Stimulated activated naive CD8-positive, alpha-beta T cell treated with anti-CD3 and anti-CD28 coated beads, Interleukin-15, Interleukin-2, amounts not matched to agents 100 U/mL and 50 U/mL, for 24 hours (primary cell): ENCODE data around the gene SLC15A2.
A peak's percentile ranks its signal among the peaks of the same experiment; 100 is the strongest.
"Not testable (repeated sequence)": the region's sequence is repeated elsewhere in the genome, so short reads cannot be mapped to it uniquely, and the experiment has no call there.

Experiments
- ATAC-seq: fragments of 150-1000 bp; cut with Tn5 transposase; one replicate; pipeline ENCODE4 v1.10.0; 2021
- DNase-seq: peaks from one replicate; pipeline ENCODE4 v3.0.0; 2021

The SLC15A2 gene

DNA sequence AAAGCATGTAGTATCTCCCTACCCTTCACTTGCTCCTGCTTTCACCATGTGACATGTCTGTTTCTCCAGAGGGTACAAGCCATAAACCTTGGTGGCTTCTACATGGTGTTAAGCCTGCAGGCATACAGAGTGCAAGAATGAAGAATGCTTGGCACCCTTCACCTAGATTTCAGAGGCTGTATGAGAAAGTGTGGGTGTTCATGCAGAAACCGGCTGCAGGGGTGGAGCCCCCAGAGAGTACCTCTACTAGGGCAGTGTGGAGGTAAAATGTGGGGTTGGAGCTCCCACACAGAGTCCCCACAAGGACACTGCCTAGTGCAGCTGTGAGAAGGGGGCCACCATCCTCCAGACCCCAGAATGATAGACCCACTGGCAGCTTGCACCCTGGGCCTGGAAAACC lies 32.2 kb downstream of the SLC15A2 start:
- ATAC-seq (no peak), DNase-seq (no peak)

DNA sequence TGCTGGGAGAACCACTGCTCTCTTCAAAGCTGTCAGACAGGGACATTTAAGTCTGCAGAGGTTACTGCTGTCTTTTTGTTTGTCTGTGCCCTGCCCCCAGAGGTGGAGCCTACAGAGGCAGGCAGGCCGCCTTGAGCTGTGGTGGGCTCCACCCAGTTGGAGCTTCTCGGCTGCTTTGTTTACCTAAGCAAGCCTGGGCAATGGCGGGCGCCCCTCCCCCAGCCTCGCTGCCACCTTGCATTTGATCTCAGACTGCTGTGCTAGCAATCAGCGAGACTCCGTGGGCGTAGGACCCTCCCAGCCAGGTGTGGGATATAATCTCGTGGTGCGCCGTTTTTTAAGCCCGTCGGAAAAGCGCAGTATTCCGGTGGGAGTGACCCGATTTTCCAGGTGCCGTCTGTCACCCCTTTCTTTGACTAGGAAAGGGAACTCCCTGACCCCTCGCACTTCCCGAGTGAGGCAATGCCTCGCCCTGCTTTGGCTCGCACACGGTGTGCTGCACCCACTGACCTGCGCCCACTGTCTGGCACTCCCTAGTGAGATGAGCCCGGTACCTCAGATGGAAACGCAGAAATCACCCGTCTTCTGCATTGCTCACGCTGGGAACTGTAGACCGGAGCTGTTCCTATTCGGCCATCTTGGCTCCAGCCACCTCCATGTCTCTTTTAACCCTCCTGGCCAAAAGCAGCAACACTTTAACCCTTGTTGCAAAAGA lies 44.1 kb downstream of the SLC15A2 start:
- not testable (repeated sequence) for DNase-seq, ATAC-seq

DNA sequence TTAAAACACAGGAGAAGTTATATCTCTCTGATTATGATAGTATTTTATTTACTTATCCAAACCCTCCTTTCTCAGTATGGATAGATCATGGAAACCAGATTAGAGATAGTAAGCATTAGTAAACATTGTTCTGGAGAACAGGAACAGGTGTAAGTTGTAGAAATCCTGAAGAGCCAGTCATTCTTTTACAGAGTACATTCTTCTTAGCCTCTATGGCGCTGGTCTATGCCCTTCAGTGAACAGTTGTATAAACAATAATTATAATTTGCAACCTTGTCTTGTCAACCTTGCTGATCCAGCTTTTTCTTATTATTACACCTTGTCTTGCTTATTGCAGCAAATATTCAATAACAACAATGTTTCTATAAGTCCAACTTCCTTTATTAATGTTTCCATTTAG lies 47.4 kb downstream of the SLC15A2 start:
- ATAC-seq (no peak), DNase-seq (no peak)

DNA sequence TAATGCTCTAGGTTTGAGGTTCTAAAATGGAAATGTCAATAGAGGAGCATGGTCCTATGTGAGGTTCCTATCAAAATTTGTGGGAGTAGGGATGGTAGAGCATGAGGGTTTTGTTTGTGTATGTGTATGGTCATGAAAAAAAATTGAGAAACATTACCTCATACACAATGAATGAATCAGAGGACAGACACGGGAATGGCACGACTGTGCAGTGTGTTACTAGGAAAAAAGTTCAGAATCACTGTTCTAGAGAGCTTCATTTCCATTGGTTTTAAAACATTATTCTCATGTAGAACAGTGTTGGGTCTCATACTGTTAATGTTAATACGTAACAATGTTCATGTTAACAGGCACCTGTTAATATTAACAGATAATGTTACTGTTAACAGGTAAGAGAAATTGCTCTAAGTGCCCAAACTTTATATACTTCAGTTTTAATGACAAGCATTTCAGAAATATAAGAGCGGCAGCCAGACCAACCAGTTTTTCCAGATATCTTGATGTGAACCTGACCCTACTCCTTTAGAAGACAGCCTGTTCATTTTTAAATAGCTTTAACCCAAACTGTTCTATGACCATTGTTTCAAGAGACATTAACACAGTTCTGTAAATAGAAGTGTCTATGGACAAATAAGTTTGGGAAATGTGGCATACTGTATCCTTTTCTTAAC lies 48.0 kb downstream of the SLC15A2 start:
- ATAC-seq (no peak), DNase-seq (no peak)

DNA sequence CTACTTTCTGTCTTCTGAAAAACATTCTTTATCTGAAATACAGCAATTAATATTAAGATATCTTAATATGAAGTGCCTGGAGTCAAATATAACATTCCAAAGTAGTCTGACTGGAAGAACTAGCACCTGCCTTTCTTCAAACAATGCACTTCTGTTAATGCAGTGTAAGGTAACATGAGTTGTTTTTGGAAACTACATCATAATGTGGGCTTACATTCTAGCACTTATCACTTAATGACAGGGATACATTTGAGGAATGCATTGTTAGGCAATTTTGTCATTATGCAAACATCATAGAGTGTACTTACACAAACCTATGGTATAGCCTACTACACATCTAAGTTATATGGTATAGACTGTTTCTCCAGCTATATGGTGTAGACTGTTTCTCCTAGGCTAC lies 49.2 kb downstream of the SLC15A2 start:
- DNase-seq (no peak), ATAC-seq (no peak)

DNA sequence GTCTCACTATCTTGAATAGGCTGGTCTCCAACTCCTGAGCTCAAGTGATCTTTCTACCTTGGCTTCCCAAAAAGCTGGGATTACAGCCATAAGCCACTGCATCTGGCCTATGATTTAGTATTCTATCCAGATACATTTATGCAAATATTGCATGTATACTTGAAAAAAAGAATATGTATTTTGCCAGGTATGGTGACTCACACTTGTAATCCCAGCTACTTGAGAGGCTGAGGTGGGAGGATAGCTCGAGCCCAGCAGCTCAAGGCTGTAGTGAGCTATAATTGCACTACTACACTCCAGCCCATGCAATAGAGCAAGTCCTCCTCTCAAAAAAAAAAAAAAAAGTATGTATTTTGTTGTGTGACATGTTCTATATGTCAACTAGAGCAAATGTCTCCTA lies 54.4 kb downstream of the SLC15A2 start:
- DNase-seq (no peak), ATAC-seq (no peak)

DNA sequence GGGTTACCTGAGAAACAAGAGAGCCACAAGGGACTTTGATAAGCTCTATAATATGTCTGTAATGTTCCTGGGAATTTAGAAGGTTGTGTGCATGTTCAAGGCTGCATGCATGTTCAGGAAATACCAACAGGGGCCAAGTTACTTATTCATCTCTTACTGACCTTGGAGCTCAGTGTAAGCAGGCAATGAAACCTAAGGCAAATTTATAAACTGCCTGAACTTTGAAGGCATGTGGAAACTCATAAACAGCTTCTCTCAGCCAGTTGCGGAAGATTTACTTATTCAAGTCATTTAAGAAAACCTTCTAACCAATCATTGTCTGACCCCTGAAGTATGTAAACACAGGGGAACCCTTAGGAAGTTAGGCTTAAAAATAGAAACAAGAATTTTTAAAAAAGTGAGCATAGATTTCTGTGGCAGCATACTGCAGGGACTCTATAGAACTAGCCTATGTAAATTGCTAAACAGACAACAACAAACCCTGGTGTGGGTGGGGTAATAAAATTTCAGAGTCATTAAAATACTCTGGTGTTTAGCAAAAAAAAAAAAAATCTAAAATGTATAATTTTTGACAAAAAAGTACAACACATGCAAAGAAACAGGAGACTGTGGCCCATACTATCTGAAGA lies 57.2 kb downstream of the SLC15A2 start:
- no peak for DNase-seq
- ATAC-seq, result no peak

DNA sequence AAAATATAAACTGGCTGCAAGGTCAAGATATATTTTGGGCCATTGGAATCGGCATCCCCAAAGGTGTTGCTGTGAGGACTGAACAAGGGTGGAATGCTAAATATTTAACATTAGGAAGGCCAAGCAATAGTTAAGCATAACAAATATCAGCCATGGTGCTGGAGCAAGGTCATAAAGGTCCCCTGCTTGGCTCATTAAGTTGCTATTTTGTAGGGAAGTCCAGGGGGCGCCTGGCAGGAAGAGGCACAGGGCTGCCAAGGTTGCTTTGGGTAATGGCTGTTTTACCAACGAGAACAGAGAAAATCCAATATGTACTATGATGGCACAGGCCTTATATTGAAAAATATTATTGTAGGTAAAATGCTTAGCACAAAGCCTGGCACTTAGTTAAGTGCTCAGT lies 62.2 kb downstream of the SLC15A2 start:
- ATAC-seq (no peak), DNase-seq (no peak)

DNA sequence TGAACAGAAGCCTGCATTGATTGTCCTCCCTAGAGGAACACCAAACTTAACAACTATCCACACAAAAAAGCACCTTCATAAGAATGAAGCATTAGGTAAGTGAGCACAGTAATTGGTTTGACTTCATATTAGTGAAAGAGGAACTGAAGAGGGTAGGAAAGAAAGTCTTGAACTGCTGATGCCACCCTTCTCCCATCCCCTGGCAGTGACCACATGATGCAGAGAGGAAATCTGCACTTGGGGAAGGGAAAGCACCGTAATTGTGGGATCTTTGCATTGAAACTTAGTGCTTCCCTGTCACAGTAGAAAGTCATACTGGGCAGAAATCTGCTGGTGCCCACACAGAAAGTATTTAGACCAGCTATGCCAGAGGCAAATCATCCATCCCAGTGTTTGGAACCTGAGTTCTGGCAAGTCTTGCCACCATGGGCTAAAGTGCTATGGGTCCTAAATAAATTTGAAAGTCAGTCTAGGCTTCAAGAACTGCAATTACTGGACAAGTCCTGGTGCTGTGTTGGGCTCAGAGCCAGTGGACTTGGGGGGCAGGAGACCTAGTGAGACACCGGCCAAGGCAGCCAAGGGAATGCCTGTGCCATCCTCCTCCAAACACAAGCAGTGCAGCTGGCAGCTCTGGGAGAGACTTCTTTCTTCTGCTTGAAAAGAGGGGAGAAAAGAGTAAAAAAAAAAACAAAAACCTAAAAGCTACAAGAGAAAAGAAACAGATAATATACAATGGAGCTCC lies 63.6 kb downstream of the SLC15A2 start:
- ATAC-seq (no peak), DNase-seq (no peak)

DNA sequence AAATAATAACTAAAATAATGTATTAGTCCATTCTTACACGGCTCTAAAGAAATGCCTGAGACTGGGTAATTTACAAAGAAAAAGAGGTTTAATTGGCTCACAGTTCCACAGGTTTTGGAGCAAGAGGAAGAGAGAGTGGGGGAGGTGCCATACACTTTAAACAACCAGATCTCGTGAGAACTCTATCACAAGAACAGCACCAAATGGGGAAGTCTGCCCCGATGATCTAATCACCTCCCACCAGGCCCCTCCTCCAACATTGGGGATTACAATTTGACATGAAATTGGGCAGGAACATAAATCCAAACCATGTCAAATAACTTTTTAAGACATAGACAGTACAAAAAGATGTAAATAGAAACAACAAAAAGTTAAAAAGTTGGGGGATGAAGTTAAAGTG lies 64.6 kb downstream of the SLC15A2 start:
- DNase-seq, result no peak
- ATAC-seq, result no peak

DNA sequence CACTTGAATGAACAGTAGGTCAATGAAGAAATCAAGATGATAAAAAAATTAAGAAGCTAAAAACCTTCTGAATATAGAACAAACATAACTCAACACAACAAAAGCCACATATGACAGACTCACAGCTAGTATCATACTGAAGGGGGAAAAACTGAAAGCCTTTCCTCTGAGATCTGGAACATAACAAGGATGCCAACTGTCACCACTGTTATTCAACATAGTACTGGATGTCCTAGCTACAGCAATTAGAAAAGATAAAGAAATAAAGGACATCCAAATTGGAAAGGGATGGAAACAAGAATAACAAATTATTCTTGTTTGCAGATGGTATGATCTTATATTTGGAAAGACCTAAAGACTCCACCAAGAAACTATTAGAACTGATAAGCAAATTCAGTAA lies 67.1 kb downstream of the SLC15A2 start:
- DNase-seq (no peak), ATAC-seq (no peak)

DNA sequence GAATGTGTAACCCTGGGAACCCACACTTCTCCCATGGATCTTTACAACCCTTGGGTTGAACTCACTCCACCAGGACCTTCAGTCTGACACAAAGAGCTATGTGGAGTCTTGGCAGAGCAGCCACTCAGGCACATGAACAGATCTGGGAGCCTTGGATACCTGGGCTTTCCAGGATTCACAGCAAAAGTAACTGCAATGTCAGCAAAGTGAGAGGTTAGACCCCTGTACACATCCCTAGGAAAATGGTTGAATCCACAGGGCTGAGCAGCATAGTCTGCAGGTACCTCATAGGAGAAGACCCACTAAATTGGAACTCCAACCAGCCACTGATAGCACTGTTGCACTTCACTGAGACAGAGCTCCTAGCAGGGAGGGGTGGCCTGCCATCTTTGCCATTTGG lies 68.2 kb downstream of the SLC15A2 start:
- no peak for ATAC-seq
- no peak for DNase-seq

DNA sequence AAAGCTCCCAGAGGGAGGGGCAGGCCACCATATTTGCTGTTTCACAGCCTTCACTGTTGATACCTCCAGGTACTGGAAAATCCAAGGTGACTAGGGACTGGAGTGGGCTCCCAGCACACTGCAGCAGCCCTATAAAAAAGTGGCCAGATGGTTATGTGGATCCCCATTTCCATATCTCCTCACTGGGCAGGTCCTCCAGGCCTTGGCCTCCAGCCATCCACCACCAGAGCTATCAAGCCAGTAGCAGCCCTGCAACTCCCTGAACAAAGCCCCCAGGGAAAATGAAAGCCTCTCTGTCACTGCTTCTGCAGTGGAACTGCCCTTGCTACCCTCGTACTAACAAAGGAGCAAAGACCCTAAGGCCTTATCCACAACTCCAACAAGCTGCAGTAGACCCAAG lies 69.4 kb downstream of the SLC15A2 start:
- ATAC-seq, result no peak
- no peak for DNase-seq

DNA sequence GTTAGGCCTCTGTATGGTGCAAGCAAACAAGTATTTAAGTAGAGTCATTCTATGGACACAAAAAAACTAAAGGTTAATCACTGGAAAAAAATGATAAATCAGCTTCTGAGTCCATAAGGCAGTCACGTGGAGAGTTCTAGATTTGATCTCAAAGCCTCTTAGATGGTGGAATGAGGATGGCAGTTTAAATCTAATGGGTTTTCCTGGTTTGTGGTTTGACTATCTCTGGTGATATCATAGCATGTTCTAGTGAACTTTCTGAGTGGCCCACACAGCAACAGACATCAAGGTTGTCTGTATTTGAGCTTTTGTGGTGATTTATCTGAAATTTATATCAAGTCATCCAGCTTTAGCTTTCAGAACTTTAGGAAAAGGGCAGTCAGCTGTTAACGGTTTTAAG lies 75.4 kb downstream of the SLC15A2 start:
- DNase-seq, result no peak
- ATAC-seq, result peak; percentile 61

DNA sequence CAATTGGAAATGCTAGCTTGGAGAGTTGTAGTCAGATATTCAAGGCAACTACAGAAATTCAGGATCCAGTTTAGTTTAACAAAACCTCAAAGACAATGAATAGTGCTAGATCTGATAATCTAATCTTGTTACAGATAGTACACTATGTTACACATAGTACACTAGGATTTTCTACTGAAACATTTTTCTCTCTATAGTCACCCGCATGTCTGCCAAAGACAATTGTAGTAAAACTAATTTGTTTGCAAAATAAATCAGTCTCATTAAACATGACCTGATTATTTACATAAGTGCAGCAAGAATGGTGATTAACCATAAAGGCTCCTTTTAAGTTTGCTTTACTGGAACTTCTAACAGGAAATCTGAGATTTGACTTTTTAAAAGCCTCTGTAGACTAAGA lies 75.8 kb downstream of the SLC15A2 start:
- ATAC-seq (no peak), DNase-seq (no peak)

DNA sequence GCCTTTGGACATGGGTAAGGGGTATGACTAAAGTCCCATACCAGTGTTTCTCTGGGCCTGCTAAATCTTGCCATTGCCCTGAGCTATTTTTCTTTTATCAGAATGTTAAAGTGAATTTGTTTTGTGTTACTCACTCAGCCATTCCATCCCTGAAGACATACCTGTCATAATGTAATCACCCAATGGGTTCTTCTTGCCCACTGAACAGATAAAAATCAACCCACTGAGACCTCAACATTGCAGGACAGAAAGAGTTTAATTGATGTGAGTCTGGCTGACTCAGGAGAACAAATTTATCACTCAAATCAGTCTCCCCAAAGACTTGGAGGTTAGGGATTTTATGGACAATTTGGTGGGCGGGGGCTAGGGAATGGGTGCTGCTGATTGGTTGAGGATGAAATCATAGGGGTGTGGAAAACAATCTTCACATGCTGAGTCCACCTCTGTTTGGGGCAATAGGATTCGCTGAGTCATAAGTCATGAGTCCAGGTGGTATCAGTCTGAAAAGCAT lies 80.5 kb downstream of the SLC15A2 start:
- no peak for DNase-seq
- ATAC-seq, result no peak

DNA sequence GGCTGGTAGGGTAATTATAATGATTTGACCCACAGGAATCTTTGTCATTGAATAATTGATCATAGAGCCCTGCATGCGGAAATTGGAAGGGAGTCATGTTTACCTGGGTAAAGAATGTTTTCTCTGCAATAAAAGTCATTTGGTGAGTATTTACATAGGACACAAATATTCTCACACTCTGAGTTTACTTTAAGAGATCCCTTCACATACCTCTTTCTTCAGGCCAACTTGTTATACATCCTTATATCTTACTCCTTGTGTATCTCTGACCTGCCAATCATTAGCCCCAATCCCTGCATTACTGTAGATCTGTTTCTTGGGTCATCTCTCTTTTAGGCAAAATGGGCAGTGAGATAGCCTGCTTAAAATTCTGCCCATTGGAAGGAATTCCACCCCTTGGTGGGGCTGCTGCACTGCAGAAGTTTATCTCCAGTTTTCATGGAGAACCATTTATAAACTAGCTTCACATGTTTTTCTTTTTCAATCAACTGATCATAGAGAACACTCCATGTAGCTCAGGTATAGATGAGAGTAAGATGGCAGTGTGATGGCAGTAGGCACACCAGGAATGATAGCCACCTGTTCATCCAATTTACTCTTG lies 81.6 kb downstream of the SLC15A2 start:
- ATAC-seq, result no peak
- DNase-seq, result no peak

DNA sequence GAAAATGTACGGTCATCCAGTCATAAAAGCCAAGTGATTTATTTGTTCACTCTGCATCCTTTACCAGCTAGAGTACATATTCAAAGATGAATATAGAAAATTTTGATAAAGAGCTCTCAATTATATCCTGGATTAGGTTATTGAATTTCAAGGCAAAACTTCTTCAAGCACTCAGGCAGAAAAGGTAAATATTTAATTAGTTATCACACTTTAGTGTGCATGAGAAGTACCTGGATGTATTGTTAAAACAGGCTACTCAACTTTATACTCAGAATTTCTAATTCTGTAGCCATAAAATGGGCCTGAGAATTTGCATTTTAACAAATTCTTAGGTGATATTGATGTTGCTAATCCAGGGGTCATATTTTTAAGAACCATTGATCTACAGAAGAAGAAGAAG lies 82.5 kb downstream of the SLC15A2 start:
- no peak for ATAC-seq
- no peak for DNase-seq

DNA sequence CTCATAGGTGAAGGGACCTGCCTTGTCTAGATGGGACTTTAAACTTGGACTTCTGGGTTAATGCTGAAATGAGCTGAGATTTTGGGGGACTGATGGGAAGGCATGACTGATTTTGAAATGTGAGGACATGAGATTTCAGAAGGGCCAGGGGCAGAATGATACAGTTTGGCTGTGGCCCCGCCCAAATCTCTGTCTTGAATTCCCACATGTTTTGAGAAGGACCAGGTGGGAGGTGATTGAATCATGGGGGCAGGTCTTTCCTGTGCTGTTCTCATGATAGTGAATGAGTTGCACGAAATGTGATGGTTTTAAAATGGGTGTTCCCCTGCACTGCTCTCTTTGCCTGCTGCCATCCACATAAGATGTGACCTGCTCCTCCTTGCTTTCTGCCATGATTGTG lies 85.0 kb downstream of the SLC15A2 start:
- DNase-seq (no peak), ATAC-seq (no peak)

DNA sequence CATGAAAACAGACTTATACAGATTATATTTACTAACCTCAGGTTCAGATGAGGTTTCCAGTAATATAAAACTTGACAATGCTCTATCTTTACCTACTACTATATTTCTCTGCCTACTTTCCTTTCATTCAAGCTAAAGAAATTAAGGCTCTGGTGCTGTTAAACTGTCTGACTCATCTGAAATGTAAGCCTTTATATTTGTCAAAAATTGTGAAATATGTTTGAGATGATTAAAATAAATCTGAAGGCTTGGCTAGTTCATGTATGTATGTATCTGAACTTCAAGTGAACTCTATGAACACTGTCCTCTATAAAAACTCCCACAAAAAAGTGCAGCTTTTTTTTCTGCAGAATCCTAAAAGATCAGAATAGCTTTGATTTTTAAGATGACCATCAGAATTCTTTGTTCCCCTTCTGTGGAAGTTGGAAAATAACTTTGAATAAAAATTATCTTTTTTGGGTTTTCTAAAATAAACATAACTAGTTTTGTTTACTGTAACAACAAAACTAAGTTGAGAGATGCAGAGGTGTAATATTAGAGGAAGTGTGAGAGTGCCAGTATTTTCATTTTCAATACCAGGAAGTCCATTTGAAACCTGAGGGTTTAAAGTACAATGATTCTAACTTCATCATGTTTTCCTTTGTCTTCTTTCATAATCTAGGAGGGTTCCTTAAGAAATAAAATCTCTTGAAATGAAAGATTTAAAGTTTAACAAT lies 85.7 kb downstream of the SLC15A2 start:
- ATAC-seq, result no peak
- no peak for DNase-seq

DNA sequence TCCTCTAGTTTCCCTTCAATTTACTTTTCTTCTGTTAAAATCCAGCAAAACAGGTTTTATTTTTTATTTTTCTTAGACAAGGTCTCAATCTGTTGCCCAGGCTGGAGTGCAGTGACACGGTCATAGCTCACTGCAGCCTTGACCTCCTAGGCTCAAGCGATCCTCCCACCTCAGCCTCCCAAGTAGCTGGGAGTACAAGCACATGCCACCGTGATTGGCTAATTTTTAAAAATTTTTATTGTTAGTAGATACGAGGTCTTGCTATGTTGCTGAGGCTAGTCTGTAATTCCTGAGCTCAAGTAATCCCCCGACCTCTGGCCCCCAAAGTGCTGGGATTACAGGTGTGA lies 86.2 kb downstream of the SLC15A2 start:
- no peak for ATAC-seq
- no peak for DNase-seq

DNA sequence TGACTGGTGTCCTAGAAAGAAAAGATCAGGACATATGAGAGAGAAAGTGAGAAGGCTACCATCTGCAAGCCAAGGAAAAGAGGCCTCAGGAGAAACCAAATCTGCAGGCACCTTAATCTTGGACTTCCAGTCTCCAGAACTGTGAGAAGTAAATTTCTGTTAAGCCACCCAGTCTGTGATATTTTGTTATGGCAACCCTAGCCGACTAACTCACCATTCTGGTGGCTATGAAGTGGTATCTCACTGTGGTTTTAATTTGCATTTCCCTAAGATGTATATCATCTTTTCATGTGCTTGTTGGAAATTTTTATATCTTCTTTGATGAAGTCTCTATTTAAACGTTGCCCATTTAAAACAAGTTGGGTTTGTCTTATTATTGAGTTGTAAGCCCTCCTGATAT lies 87.3 kb downstream of the SLC15A2 start:
- no peak for ATAC-seq
- no peak for DNase-seq
